SU-DHL-6 (cell line): ENCODE data around the gene ATF6.

Experiments used
- H2AFZ ChIP-seq: fragments of 200-600 bp; sonication (generic); 2 replicates; pipeline ENCODE4 v1.6.1; 2014; ENCODE audit warnings: low read depth, mild to moderate bottlenecking, moderate library complexity, mixed read lengths, antibody characterized with exemption, low read length; ENCODE audit not compliant: severe bottlenecking
- H3F3A ChIP-seq: fragments of 200-600 bp; shearing (Covaris generic); 2 replicates; pipeline ENCODE4 v1.6.0; 2016; ENCODE audit warnings: antibody characterized with exemption, mild to moderate bottlenecking; ENCODE audit not compliant: insufficient read depth
- H3K27ac ChIP-seq: fragments of 200-600 bp; sonication (generic); 2 replicates; pipeline ENCODE4 v1.5.1; 2016; ENCODE audit warnings: low read depth, mild to moderate bottlenecking, low read length, moderate library complexity, mixed read lengths
- H3K27me3 ChIP-seq: fragments of 200-600 bp; sonication (generic), shearing (Covaris generic); 2 replicates; pipeline ENCODE4 v1.6.0; 2014; ENCODE audit warnings: mild to moderate bottlenecking, low read length
- H3K36me3 ChIP-seq: fragments of 200-600 bp; sonication (generic); 2 replicates; pipeline ENCODE4 v1.6.1; 2014; ENCODE audit warnings: mild to moderate bottlenecking, low read length, mixed read lengths
- H3K4me2 ChIP-seq: fragments of 300-600, 200-600 bp; shearing (Covaris generic), sonication (generic); 2 replicates; pipeline ENCODE4 v1.6.0; 2014; ENCODE audit warnings: low read length, low read depth, mild to moderate bottlenecking; ENCODE audit not compliant: poor library complexity, severe bottlenecking
- H3K4me3 ChIP-seq: fragments of 200-600 bp; sonication (generic); 2 replicates; pipeline ENCODE4 v1.5.1; 2014; ENCODE audit warnings: antibody characterized with exemption, low read length, mild to moderate bottlenecking, mixed read lengths; ENCODE audit not compliant: insufficient read depth, poor library complexity, severe bottlenecking
- H3K79me2 ChIP-seq: fragments of 200-600 bp; sonication (generic); 2 replicates; pipeline ENCODE4 v1.6.1; 2014; ENCODE audit warnings: mild to moderate bottlenecking, low read length, moderate library complexity; ENCODE audit not compliant: insufficient read depth
- H3K9ac ChIP-seq: fragments of 200-600 bp; sonication (generic); 2 replicates; pipeline ENCODE4 v1.7.0; 2014; ENCODE audit warnings: mild to moderate bottlenecking, low read length
- H3K9me2 ChIP-seq: fragments of 200-600 bp; sonication (generic); replicated peaks from 2 replicates; pipeline ENCODE4 v1.6.1; 2014; ENCODE audit warnings: low read length; ENCODE audit not compliant: insufficient read depth
- H3K9me3 ChIP-seq: fragments of 200-600 bp; sonication (generic); 2 replicates; pipeline ENCODE4 v1.6.1; 2014; ENCODE audit warnings: low read length, mixed read lengths; ENCODE audit not compliant: insufficient read depth
- H4K20me1 ChIP-seq: fragments of 200-600 bp; sonication (generic); 2 replicates; pipeline ENCODE4 v1.6.1; 2014; ENCODE audit warnings: low read depth, mild to moderate bottlenecking, antibody characterized with exemption, low read length, moderate library complexity, mixed read lengths
- CTCF ChIP-seq: fragments of 200-600 bp; sonication (generic); IDR thresholded peaks from one replicate; pipeline ENCODE4 v1.5.1; 2017; ENCODE audit warnings: antibody characterized with exemption, mild to moderate bottlenecking, low read length, moderate library complexity; ENCODE audit not compliant: insufficient read depth, poor library complexity, severe bottlenecking
- EZH2phosphoT487 ChIP-seq: fragments of 200-600 bp; sonication (generic), shearing (Covaris generic); conservative IDR thresholded peaks from 2 replicates; pipeline ENCODE4 v1.6.1; 2018; ENCODE audit warnings: mild to moderate bottlenecking, antibody characterized with exemption, low read length, moderate library complexity, mixed read lengths

ATF6 gene

GRCh38 chr1:162006081-162006480 is 240.0 kb downstream of the ATF6 start:
- H3K36me3 ChIP-seq, result no peaks in the 10 kb centered on the region
- H3K27me3 ChIP-seq, result no peaks in the 10 kb centered on the region
- no peaks in the 10 kb centered on the region for H3K9me2 ChIP-seq
- H4K20me1 ChIP-seq, result no peaks in the 10 kb centered on the region
- no peaks in the 10 kb centered on the region for H3F3A ChIP-seq
- no peak overlapping the region for H3K27ac ChIP-seq
- no peaks in the 10 kb centered on the region for H3K79me2 ChIP-seq
- H2AFZ ChIP-seq, result no peak overlapping the region
- no peak for TF ChIP-seq EZH2phosphoT487
- TF ChIP-seq CTCF, result no peak
- no peak overlapping the region for H3K4me3 ChIP-seq
- no peaks in the 10 kb centered on the region for H3K9me3 ChIP-seq
- H3K9ac ChIP-seq, result no peak overlapping the region
- H3K4me2 ChIP-seq, result no peak overlapping the region

GRCh38 chr1:162007466-162007865 is 241.3 kb downstream of the ATF6 start:
- Histone ChIP-seq H2AFZ (no peak overlapping the region), H3K36me3 (no peaks in the 10 kb centered on the region), H3K4me3 (no peak overlapping the region), H3K9me2 (no peaks in the 10 kb centered on the region), H3K79me2 (no peaks in the 10 kb centered on the region), H3K9me3 (no peaks in the 10 kb centered on the region), H3K4me2 (no peak overlapping the region), H4K20me1 (no peaks in the 10 kb centered on the region), H3K9ac (no peak overlapping the region), H3K27ac (no peak overlapping the region), H3F3A (no peaks in the 10 kb centered on the region), H3K27me3 (no peaks in the 10 kb centered on the region)
- TF ChIP-seq CTCF (no peak), EZH2phosphoT487 (no peak)

- no peak overlapping the region for H2AFZ ChIP-seq
- H3K79me2 ChIP-seq, result no peaks in the 10 kb centered on the region
- H3K4me3 ChIP-seq, result no peak overlapping the region
- no peak overlapping the region for H3K4me2 ChIP-seq
- H4K20me1 ChIP-seq, result no peaks in the 10 kb centered on the region
- peaks cover 7% of the 10 kb centered on the region; the same call in 1 of the 2 replicates for H3K9me3 ChIP-seq
- H3K27me3 ChIP-seq, result no peaks in the 10 kb centered on the region
- no peak overlapping the region for H3K27ac ChIP-seq
- no peaks in the 10 kb centered on the region for H3K36me3 ChIP-seq
- no peak overlapping the region for H3K9ac ChIP-seq
- no peaks in the 10 kb centered on the region for H3K9me2 ChIP-seq
- no peak for TF ChIP-seq CTCF
- no peak for TF ChIP-seq EZH2phosphoT487
- no peaks in the 10 kb centered on the region for H3F3A ChIP-seq
Measured at GRCh38 chr1:162008799-162009198, 242.7 kb downstream of the ATF6 start.
